Effector CD4-positive, alpha-beta T cell (primary cell): ENCODE results near the gene CRTAC1.

Experiments used
- DNase-seq: peaks from one replicate; pipeline ENCODE4 v3.0.0-alpha.2; 2020

CRTAC1 gene

DNA sequence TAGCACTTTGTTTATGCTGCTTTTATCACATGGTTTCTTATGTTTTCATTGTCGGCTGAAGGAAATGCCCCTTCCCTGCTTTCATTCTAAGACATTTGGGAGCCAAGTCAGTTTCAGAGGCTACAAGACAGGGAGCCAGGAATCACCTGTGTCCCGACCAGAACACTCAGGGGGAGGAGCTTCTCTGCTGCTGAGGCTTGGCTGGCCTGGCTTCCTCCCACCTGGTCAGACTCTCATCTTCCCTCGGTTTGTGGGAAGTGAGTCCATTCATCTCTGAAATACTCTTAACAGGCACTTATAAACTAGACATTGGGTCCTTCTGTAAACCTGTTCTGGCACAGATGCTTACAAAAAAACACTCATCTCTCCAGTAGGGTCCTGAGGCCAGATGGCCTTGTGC lies 200.4 kb downstream of the CRTAC1 start:
- no peak for DNase-seq

GRCh38 chr10:97828721-97829120 lies 201.7 kb downstream of the CRTAC1 start:
- no peak for DNase-seq

- no peak for DNase-seq
Measured at GRCh38 chr10:97827702-97828291, 202.6 kb downstream of the CRTAC1 start.

GRCh38 chr10:97826892-97827291 lies 203.5 kb downstream of the CRTAC1 start:
- DNase-seq, result no peak

DNA sequence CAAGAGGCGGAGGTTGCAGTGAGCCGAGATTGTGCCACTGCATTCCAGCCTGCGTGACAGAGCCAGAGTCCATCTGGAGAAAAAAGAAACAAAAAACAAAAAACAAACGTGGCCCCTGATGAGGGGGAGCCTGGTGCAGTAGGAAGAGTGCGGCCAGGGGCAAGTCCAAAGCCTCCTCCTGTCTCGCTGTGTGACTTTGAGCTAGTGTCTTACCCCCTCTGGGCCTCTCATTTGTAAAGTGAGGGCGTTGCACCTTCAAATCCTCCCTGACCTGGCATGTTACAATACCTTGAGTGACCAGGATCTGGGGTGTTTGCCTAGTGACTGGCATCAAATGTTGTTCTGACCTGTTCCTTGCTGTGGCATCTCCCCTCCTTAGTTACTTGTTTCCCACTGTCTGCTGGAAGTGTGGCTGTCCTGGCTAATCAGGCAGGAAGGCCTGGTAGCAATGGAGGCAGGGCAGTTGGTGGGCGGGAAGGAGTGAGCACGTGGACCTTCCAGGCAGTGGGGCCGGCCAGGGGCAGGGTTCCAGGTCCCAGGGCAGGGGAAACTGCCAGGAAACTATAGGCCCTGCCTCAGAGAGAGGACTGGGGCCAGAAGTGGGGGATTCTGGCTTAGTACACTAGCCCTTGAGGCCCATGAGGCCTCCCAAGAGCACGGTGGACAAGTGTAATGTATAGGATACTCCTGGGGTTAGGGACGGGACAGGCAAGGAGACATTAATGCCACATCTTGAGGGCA lies 205.2 kb downstream of the CRTAC1 start:
- DNase-seq, result no peak

DNA sequence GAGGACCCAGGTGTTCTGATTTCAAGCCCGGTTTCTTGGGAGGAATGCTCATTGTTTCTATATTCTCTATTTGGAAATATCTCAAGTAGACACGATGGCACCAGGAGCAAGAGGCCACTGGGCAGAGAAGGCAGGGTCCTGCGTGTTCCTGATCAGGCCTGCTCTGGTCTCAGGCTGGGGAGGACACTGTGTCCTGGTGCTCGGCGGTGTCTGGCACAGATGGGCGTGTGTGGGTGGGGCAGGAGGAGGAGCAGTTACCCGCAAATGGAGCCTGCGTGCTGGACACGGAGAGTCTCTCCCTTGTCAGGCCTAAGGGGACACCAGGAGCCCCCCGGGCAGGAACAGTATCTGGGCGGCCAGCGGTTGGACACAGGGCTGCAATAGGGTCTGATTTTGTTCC lies 206.7 kb downstream of the CRTAC1 start:
- no peak for DNase-seq

DNA sequence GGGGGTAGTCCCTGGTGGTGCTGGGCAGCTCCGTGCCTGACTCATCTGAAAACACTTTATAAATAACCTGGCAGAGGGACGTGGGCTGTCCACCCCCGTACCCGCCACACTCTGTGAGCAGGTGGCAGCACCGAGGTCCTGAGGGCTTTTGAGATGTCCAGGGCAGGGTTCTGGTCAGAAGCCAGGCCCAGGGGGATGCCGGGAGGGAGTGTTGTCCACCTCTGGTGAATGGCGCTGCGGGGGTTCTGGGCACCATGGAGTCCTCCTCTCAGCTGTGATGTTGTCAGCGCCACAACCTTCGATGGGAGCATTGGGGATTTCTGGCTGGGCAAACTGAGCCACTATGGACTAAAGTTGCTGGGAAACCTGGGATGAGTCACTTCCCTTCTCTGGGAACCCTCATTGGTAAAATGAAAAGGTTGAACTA lies 208.1 kb downstream of the CRTAC1 start:
- DNase-seq, result no peak

GRCh38 chr10:97821308-97822038 lies 208.9 kb downstream of the CRTAC1 start:
- DNase-seq, result no peak

DNA sequence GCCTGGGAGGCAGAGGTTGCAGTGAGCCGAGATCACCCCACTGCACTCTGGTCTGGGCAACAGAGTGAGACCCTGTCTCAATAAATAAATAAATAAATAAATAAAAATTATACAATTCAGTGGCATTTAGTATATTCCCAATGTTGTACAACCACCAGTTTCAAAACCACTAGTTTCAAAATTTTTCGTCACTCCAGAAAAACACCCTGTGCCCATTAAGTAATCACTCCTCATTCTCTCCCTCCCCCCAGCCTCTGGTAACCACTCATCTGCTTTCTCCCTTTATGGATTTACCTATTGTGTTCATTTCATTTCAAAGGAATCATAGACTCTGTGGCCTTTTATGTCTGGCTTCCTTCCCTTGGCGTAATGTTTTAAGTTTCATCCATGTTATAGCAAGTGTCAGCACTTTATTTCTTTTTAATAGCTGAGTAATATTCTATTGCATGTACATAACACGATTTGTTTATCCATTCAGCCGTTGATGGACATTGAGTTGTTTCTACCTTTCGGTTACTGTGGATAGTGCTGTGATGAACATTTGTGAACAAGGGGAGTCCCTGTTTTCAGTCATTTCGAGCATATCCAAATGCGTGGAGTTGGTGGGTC lies 210.2 kb downstream of the CRTAC1 start:
- DNase-seq, result no peak

GRCh38 chr10:97818572-97818971 lies 211.8 kb downstream of the CRTAC1 start:
- DNase-seq, result no peak

GRCh38 chr10:97816609-97817008 lies 213.8 kb downstream of the CRTAC1 start:
- no peak for DNase-seq
